Muscle layer of duodenum (tissue), 2 donors: ENCODE results near the gene NOL4L.

Source experiments
- H3K27ac ChIP-seq: one replicate; pipeline ENCODE4 v1.7.0; 2013; ENCODE audit warnings: mild to moderate bottlenecking, low read length
- H3K27me3 ChIP-seq: one replicate; pipeline ENCODE4 v1.7.0; 2013; ENCODE audit warnings: low read depth, mild to moderate bottlenecking, control low read depth, low read length
- H3K36me3 ChIP-seq, 2 donors: one replicate each; pipeline ENCODE4 v1.7.0; 2013; ENCODE audit warnings: low read length in 2 of 2, control low read depth in 1 of 2, mild to moderate bottlenecking in 1 of 2; ENCODE audit not compliant: insufficient read depth in 2 of 2, control insufficient read depth in 1 of 2
- H3K4me1 ChIP-seq, 2 donors: one replicate each; pipeline ENCODE4 v1.7.0; 2013; ENCODE audit warnings: low read length in 2 of 2, mild to moderate bottlenecking in 2 of 2, control low read depth in 1 of 2, moderate library complexity in 1 of 2; ENCODE audit not compliant: insufficient read depth in 2 of 2, control insufficient read depth in 1 of 2
- H3K4me3 ChIP-seq, 2 donors: one replicate each; pipeline ENCODE4 v1.7.0; 2013; ENCODE audit warnings: low read length in 2 of 2, low read depth in 1 of 2, mild to moderate bottlenecking in 1 of 2
- H3K9me3 ChIP-seq, 2 donors: one replicate each; pipeline ENCODE4 v1.7.0; 2013; ENCODE audit warnings: low read length in 2 of 2, control low read depth in 1 of 2, mild to moderate bottlenecking in 1 of 2; ENCODE audit not compliant: control insufficient read depth in 1 of 2
- donor health status: healthy.

NOL4L gene

GRCh38 chr20:32485770-32486478 lies 99.2 kb downstream of the NOL4L start:
- H3K27me3 ChIP-seq: no peaks in the 10 kb centered on the region
- no peak overlapping the region for H3K27ac ChIP-seq
- H3K9me3 ChIP-seq: no peaks in the 10 kb centered on the region
- H3K4me3 ChIP-seq: no peak overlapping the region
- peaks cover 0 to 8% of the 10 kb centered on the region in 2 donors for H3K4me1 ChIP-seq
- H3K36me3 ChIP-seq: no peaks in the 10 kb centered on the region

GRCh38 chr20:32484958-32485769 lies 100.0 kb downstream of the NOL4L start:
- no peaks in the 10 kb centered on the region for H3K27me3 ChIP-seq
- H3K27ac ChIP-seq: peak overlapping the region; percentile 16
- no peaks in the 10 kb centered on the region for H3K9me3 ChIP-seq
- peak overlapping the region; percentile 58 to 80 for H3K4me3 ChIP-seq
- H3K36me3 ChIP-seq: no peaks in the 10 kb centered on the region
- H3K4me1 ChIP-seq: peaks cover 5 to 16% of the 10 kb centered on the region in 2 donors

DNA sequence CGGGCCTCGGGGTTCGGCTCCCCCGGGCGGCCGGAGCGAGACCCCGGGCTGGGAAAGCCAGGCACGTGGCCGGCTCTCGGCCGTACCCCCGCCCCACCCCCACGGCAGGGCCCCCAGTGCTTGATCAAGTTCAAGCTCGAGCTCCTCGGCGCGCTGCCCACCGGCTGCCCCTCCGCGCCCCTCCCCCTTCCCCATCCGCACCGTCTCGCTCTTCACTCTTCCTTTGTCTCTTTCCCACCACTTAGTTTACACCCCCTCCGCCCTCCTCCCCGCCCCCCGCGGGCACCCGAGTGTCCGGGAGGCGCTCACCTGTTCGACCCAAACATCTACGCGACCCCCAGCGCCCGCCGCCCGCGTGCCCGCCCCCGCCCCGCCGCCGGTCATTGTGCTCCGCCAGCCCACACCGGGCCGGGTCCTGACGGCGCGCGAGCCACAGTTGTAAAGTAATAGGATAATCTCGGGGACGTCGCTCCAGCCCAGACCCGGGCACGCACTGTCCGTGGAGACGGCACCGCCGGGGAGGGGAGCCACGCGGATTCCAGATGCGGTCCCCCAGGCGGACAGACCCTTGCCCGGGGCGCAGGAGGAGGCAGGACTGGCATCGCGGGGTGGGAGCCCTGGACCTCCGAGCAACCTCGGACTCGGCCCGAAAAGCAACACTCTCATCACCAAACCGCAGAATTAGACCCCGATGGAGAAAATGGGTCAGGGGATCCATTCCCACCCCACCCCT lies 100.7 kb downstream of the NOL4L start:
- Histone ChIP-seq H3K4me3 (peak overlapping the region; percentile 59 to 80), H3K27ac (peak overlapping the region; percentile 16), H3K36me3 (no peaks in the 10 kb centered on the region), H3K4me1 (peaks cover 12 to 23% of the 10 kb centered on the region in 2 donors), H3K9me3 (no peaks in the 10 kb centered on the region), H3K27me3 (no peaks in the 10 kb centered on the region)

DNA sequence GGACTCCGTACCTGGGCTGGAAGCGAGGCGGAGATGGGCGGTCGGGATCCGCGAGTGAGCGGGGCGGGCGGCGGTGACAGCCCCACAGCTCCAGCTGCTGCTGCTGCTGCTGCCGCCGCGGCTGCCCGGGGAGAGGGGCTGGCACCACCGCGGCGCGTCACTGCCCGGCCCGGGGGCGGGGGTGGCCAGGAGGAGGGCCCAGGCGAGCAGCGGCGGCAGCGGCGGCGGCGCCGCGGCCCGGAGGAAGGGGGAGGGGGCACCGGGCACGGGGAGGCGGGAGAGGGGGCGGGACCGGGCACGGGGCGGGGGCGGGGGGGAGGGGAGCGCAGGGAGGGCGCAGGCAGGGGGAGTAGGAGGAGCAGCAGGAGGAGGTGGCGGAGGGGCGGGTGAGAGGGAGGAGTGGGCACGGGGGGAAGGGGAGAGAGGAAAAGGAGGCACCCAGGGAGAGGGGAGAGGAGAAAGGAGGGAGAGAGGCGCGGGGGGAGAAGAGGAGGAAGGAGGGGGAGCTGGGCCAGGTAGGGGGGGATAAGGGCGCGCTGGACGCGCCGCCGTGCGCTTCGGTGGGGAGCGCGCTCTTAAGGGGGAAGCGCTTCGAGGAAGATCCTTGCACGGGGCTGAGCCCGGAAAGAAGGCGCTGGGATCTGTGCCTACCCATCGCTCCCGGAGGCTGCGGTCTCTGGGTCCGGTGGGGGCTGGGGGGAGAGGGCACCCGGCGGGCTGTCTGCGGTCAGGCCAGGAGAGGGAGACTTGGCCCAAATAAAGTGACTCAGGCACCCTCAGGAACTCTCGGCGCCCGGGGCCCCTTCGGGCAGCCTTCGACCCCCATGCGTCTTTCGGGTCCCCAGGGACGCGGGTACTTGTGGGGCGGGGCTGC lies 101.5 kb downstream of the NOL4L start:
- H3K27me3 ChIP-seq: no peaks in the 10 kb centered on the region
- no peaks in the 10 kb centered on the region for H3K9me3 ChIP-seq
- H3K4me3 ChIP-seq: peak overlapping the region; percentile 59 to 81
- peaks cover 12 to 23% of the 10 kb centered on the region in 2 donors for H3K4me1 ChIP-seq
- H3K27ac ChIP-seq: no peak overlapping the region
- no peaks in the 10 kb centered on the region for H3K36me3 ChIP-seq

- peaks cover 13 to 26% of the 10 kb centered on the region in 2 donors for H3K4me1 ChIP-seq
- peak overlapping the region; percentile 50 to 81 for H3K4me3 ChIP-seq
- no peaks in the 10 kb centered on the region for H3K27me3 ChIP-seq
- peak overlapping the region; percentile 82 for H3K27ac ChIP-seq
- no peaks in the 10 kb centered on the region for H3K9me3 ChIP-seq
- H3K36me3 ChIP-seq: no peaks in the 10 kb centered on the region
These were observed 102.5 kb downstream of the NOL4L start for GRCh38 chr20:32482442-32483261.

DNA sequence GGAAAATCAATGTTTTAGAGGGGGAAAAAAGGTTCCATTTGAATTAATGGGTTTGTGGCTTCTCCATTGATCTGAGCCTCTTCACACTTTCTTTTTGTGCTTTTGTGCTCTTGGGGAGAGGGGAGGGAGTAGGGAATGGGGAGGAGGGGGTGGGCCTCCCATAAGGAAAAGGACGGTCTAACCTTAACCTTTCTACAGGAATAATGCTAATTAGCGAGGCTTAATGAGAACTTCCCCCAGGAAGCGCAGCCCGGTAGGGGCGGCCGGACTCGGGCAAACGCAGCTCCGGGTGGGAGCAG lies 103.0 kb downstream of the NOL4L start:
- Histone ChIP-seq H3K27ac (peak overlapping the region; percentile 82), H3K9me3 (no peaks in the 10 kb centered on the region), H3K36me3 (no peaks in the 10 kb centered on the region), H3K4me3 (peak overlapping the region; percentile 50 to 81), H3K27me3 (no peaks in the 10 kb centered on the region), H3K4me1 (peaks cover 18 to 32% of the 10 kb centered on the region in 2 donors)

GRCh38 chr20:32481311-32482142 lies 103.6 kb downstream of the NOL4L start:
- H3K4me1 ChIP-seq: peaks cover 24 to 38% of the 10 kb centered on the region in 2 donors
- H3K36me3 ChIP-seq: no peaks in the 10 kb centered on the region
- H3K27me3 ChIP-seq: no peaks in the 10 kb centered on the region
- H3K4me3 ChIP-seq: peak overlapping the region; percentile 50 to 81
- H3K27ac ChIP-seq: peak overlapping the region; percentile 82
- H3K9me3 ChIP-seq: no peaks in the 10 kb centered on the region

DNA sequence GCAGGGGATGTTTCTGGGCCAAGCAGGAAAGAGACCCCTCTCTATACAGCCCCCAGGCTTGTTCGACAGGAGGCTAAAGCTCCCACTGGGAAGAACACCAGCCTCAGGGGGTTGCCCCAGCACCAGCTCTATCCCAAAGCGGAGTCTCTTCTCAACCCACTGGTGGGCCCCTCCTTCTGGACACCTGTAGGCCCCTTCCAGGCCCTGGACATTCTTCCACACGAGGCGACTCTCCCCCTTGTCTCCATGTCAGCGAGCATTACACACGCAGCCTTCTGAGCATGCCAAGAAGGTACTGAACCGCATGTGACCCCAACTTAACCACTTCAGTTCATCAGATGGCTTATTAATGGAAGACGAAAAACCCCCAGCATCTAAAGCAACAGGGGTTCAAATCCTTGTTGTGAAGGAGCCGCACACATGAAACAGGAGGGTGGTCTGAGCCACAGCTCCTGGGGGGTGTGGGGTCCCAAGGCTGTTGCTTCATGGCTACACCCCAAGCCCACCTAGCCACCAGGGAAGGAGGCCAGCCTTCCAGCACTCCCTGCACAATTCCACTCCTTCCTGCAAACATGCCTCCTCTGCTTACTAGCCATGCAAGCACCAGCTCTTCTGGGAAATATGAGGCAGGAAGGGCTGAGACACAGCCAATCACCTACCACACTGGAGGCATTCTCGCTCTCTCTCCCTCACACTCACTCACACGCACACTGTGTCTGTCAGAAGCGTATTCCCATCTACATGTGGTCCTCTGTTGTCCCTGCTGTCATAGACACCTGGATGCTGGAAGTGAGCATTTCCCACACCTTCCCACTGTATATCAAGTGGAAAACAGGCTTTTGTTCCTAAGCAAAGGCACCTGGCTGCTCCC lies 104.5 kb downstream of the NOL4L start:
- Histone ChIP-seq H3K27me3 (no peaks in the 10 kb centered on the region), H3K27ac (peak overlapping the region; percentile 40), H3K4me3 (peak overlapping the region in 1 of 2 donors; percentile 20), H3K36me3 (no peaks in the 10 kb centered on the region), H3K9me3 (no peaks in the 10 kb centered on the region), H3K4me1 (peaks cover 33 to 47% of the 10 kb centered on the region in 2 donors)

GRCh38 chr20:32479697-32480171 lies 105.4 kb downstream of the NOL4L start:
- no peaks in the 10 kb centered on the region for H3K27me3 ChIP-seq
- H3K4me1 ChIP-seq: peaks cover 35 to 55% of the 10 kb centered on the region in 2 donors
- no peak overlapping the region for H3K4me3 ChIP-seq
- H3K9me3 ChIP-seq: no peaks in the 10 kb centered on the region
- H3K36me3 ChIP-seq: no peaks in the 10 kb centered on the region
- H3K27ac ChIP-seq: peak overlapping the region; percentile 40
